Measurements from ENCODE around the gene CAPNS2.

Gene CAPNS2

DNA sequence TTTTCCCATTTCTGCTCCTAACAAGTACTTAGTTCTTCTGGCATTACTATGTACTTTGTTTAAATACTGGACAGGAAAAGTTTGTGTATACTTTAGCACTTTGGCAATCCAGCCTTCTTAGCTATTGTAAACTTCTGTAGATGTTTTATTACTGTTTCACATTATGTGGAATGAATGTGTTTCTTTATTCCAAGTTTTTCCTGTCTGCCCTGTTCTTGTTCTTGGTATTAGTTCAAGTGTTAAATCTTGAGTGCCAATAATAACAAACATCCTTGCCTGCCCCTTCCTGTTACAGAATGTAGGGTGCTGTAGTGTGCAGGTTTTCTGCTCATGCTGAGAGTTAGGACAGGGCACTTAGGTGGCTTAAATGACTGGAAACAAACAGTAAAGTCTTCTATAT is 7.3 kb upstream of the CAPNS2 start:
- Histone ChIP-seq H3K27me3 (ENCODE audit: insufficient read depth, poor library complexity, severe bottlenecking) (no peaks in the 10 kb centered on the region), H3K4me3 (replicated peaks; ENCODE audit: insufficient read depth, low read length) (no peak overlapping the region), H3K27ac (replicated peaks) (no peak overlapping the region)
- no peak for DNase-seq (ENCODE audit: low read depth in 1 of 2, low spot score in 1 of 2)
- TF ChIP-seq POLR2AphosphoS5 (IDR thresholded peaks at IDR 0.05; ENCODE audit: low read depth): no peak
- no peak for TF ChIP-seq GABPA (IDR thresholded peaks at IDR 0.05; ENCODE audit: low read depth)
- no peak for TF ChIP-seq SPI1 (IDR thresholded peaks at IDR 0.05; ENCODE audit: borderline replicate concordance, low read depth)
- TF ChIP-seq, protein P1, sequence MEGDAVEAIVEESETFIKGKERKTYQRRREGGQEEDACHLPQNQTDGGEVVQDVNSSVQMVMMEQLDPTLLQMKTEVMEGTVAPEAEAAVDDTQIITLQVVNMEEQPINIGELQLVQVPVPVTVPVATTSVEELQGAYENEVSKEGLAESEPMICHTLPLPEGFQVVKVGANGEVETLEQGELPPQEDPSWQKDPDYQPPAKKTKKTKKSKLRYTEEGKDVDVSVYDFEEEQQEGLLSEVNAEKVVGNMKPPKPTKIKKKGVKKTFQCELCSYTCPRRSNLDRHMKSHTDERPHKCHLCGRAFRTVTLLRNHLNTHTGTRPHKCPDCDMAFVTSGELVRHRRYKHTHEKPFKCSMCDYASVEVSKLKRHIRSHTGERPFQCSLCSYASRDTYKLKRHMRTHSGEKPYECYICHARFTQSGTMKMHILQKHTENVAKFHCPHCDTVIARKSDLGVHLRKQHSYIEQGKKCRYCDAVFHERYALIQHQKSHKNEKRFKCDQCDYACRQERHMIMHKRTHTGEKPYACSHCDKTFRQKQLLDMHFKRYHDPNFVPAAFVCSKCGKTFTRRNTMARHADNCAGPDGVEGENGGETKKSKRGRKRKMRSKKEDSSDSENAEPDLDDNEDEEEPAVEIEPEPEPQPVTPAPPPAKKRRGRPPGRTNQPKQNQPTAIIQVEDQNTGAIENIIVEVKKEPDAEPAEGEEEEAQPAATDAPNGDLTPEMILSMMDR (IDR thresholded peaks at IDR 0.05; ENCODE audit: insufficient read depth, low read length): no peak
- TF ChIP-seq, protein P2, sequence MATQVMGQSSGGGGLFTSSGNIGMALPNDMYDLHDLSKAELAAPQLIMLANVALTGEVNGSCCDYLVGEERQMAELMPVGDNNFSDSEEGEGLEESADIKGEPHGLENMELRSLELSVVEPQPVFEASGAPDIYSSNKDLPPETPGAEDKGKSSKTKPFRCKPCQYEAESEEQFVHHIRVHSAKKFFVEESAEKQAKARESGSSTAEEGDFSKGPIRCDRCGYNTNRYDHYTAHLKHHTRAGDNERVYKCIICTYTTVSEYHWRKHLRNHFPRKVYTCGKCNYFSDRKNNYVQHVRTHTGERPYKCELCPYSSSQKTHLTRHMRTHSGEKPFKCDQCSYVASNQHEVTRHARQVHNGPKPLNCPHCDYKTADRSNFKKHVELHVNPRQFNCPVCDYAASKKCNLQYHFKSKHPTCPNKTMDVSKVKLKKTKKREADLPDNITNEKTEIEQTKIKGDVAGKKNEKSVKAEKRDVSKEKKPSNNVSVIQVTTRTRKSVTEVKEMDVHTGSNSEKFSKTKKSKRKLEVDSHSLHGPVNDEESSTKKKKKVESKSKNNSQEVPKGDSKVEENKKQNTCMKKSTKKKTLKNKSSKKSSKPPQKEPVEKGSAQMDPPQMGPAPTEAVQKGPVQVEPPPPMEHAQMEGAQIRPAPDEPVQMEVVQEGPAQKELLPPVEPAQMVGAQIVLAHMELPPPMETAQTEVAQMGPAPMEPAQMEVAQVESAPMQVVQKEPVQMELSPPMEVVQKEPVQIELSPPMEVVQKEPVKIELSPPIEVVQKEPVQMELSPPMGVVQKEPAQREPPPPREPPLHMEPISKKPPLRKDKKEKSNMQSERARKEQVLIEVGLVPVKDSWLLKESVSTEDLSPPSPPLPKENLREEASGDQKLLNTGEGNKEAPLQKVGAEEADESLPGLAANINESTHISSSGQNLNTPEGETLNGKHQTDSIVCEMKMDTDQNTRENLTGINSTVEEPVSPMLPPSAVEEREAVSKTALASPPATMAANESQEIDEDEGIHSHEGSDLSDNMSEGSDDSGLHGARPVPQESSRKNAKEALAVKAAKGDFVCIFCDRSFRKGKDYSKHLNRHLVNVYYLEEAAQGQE (IDR thresholded peaks at IDR 0.05; ENCODE audit: insufficient replicate concordance, low read depth): no peak

DNA sequence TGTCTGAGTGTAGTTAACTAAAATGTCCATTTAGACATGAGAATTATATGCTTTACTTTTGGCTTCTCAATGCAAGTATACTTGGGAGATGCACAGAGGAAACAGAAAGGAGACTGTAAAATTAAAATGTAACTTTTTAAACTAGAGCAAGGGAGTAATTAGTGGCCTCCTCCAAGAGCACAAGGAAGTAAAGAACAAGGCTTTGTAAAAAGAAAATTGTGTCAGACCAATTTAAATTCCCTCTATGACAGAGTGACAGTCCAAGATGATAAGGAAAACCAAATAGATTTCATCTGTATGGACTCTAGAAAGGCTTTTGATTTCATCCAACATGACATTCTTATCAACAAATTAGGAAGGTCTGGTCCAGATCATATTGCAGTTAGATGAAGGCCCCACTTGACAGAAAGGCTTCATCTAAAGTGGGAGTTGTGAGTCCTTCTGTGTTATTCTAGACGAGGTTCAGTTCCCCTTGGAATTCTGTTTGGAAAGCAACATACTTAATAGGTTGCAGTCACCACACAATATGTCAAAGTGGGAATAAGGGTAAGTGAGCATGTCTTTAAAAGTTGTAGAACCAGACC is 6.5 kb upstream of the CAPNS2 start:
- TF ChIP-seq, protein P1 (IDR thresholded peaks at IDR 0.05; ENCODE audit: insufficient read depth, low read length): no peak
- TF ChIP-seq SPI1 (IDR thresholded peaks at IDR 0.05; ENCODE audit: borderline replicate concordance, low read depth) (no peak), POLR2AphosphoS5 (IDR thresholded peaks at IDR 0.05; ENCODE audit: low read depth) (no peak), GABPA (IDR thresholded peaks at IDR 0.05; ENCODE audit: low read depth) (no peak)
- TF ChIP-seq, protein P2 (IDR thresholded peaks at IDR 0.05; ENCODE audit: insufficient replicate concordance, low read depth): no peak
- Histone ChIP-seq H3K27me3 (ENCODE audit: insufficient read depth, poor library complexity, severe bottlenecking) (no peaks in the 10 kb centered on the region), H3K27ac (replicated peaks) (no peak overlapping the region), H3K4me3 (replicated peaks; ENCODE audit: insufficient read depth, low read length) (no peak overlapping the region)
- DNase-seq (ENCODE audit: low read depth in 1 of 2, low spot score in 1 of 2): no peak

DNA sequence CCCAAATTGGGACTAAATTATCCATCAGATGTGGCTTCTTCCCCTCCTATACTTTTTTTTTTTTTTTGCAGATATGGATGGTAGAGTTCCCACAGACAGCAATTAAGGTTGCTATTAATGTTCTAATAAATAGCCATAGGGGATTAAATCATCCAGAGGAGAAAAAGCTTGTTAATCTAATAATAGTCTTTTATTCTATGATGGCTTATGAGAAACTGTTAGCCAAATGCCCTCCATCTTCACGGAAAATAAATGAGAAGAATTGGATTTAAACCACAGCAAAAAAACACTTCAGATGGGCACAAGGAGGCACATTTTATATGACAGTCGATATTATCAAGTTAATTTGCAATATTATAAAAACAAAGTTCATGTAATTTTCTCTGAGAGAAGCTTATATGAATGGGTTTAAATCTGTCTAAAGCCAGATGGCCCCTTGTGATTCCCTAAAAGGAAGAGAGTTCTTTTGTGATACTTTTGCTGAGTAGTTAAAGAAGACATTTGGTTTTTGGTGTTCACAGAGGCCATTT is 5.1 kb upstream of the CAPNS2 start:
- Histone ChIP-seq H3K27me3 (ENCODE audit: insufficient read depth, poor library complexity, severe bottlenecking) (no peaks in the 10 kb centered on the region), H3K27ac (replicated peaks) (no peak overlapping the region), H3K4me3 (replicated peaks; ENCODE audit: insufficient read depth, low read length) (no peak overlapping the region)
- TF ChIP-seq POLR2AphosphoS5 (IDR thresholded peaks at IDR 0.05; ENCODE audit: low read depth) (no peak), SPI1 (IDR thresholded peaks at IDR 0.05; ENCODE audit: borderline replicate concordance, low read depth) (no peak), GABPA (IDR thresholded peaks at IDR 0.05; ENCODE audit: low read depth) (no peak)
- TF ChIP-seq, protein P1 (IDR thresholded peaks at IDR 0.05; ENCODE audit: insufficient read depth, low read length): no peak
- TF ChIP-seq, protein P2 (IDR thresholded peaks at IDR 0.05; ENCODE audit: insufficient replicate concordance, low read depth): no peak
- DNase-seq (ENCODE audit: low read depth in 1 of 2, low spot score in 1 of 2): no peak
